ENCODE results near the gene DNAAF8. TPM values are rescaled to one million over a fixed set of nuclear protein-coding genes. Genes with fewer than 3 reads are reported as not detected.

The DNAAF8 gene
- total RNA-seq, 4 donors from 2014 or later = 0.21 to 0.42 (median 0.38) TPM; not detected in 1

GRCh38 chr16:4700380-4700996 is 33.8 kb upstream of the DNAAF8 start:
- Histone ChIP-seq H3K27me3 (no peaks in the 10 kb centered on the region), H3K4me3 (no peak overlapping the region), H3K36me3 (peaks cover 28 to 99% (median 40%) of the 10 kb centered on the region in 3 donors), H3K27ac (no peak overlapping the region), H3K4me1 (peaks cover 0 to 42% (median 0%) of the 10 kb centered on the region in 3 donors), H3K9me3 (no peaks in the 10 kb centered on the region)
- DNase-seq = no peak
- TF ChIP-seq POLR2A (IDR thresholded peaks at IDR 0.05) = no peak
- WGBS, 2 donors = 88 to 100% methylated on average over 2 to 11 of the region's 13 CpGs
- intact Hi-C loops (cut with DNase I) = no loop called here

DNA sequence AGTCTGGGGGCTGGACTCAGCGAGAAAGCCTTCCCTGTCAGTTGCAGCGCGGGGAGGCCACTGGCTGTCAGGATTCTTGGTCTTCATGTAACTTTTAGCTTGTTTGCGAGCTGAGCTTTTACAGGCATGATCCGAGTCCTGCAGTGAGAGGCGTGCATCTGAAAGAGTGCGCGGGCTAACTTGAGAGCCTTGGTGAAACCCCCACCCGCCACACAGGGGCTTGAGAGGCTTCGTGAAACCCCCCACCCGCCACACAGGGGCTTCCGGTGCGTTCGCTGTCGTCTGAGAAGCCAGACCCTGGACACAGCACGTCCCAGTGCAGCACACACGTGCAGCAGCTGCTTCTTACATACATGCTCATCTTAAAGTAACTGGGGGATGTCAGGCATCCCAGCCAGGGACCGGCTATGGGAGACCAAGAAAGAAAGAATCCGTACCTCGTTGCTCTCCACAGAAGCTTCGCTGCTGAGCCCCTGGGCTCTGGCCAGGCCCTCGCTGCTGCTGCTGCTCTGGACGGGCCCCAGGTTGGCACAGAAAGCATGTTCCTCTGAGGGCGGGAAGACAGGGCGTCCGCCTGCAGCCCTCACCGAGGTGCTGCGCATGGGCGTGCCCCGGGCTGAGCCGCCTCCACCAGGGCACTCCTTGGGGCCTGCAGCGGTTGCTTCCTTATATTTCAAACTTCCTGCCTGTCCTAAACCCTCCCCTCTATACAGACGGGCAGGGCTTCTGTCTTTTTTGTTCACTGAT is 33.2 kb upstream of the DNAAF8 start:
- Histone ChIP-seq H3K9me3 (no peaks in the 10 kb centered on the region), H3K4me1 (peaks cover 0 to 35% (median 0%) of the 10 kb centered on the region in 3 donors), H3K27ac (peak overlapping the region in 1 of 4 donors; percentile 50), H3K27me3 (no peaks in the 10 kb centered on the region), H3K4me3 (no peak overlapping the region), H3K36me3 (peaks cover 28 to 98% (median 43%) of the 10 kb centered on the region in 3 donors)
- 68 to 72% methylated on average over 20 to 25 of the region's 33 CpGs for WGBS, 2 donors
- no peak for DNase-seq
- TF ChIP-seq, protein P1, sequence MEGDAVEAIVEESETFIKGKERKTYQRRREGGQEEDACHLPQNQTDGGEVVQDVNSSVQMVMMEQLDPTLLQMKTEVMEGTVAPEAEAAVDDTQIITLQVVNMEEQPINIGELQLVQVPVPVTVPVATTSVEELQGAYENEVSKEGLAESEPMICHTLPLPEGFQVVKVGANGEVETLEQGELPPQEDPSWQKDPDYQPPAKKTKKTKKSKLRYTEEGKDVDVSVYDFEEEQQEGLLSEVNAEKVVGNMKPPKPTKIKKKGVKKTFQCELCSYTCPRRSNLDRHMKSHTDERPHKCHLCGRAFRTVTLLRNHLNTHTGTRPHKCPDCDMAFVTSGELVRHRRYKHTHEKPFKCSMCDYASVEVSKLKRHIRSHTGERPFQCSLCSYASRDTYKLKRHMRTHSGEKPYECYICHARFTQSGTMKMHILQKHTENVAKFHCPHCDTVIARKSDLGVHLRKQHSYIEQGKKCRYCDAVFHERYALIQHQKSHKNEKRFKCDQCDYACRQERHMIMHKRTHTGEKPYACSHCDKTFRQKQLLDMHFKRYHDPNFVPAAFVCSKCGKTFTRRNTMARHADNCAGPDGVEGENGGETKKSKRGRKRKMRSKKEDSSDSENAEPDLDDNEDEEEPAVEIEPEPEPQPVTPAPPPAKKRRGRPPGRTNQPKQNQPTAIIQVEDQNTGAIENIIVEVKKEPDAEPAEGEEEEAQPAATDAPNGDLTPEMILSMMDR (IDR thresholded peaks at IDR 0.05) = peak in 1 of 6 experiments; percentile 6
- no peak for TF ChIP-seq POLR2A (IDR thresholded peaks at IDR 0.05)
- intact Hi-C loops (cut with DNase I) = no loop called here

- 71 to 90% methylated on average over 2 to 6 of the region's 17 CpGs for WGBS, 2 donors
- H3K27ac ChIP-seq = peak overlapping the region in 1 of 4 donors; percentile 50
- DNase-seq = no peak
Observed at GRCh38 chr16:4701791-4702465, 32.4 kb upstream of the DNAAF8 start.

DNA sequence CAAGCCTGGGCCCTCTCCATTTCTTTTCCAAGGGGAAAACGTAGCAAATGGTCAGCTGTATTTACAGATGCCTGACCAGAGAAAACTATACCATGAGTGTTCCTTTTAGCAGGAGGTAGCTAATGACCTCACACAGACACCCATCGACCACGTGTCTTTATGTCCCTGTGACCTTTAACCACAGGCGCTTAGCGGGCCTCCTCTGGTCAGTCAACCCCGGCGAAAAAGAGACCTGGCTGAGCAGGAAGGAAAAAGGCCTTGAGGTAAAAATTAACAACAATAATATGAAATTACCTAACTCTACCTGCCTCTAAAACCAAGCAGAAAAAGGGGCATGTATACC is 31.9 kb upstream of the DNAAF8 start:
- no peak overlapping the region for H3K4me3 ChIP-seq
- intact Hi-C loops (cut with DNase I) = no loop called here
- peaks cover 0 to 26% (median 0%) of the 10 kb centered on the region in 3 donors for H3K4me1 ChIP-seq
- 86 to 90% methylated on average over 6 to 7 of the region's 7 CpGs for WGBS, 2 donors
- no peaks in the 10 kb centered on the region for H3K27me3 ChIP-seq
- DNase-seq = no peak
- peaks cover 18 to 98% (median 55%) of the 10 kb centered on the region in 3 donors for H3K36me3 ChIP-seq
- H3K27ac ChIP-seq = peak overlapping the region in 1 of 4 donors; percentile 50
- no peaks in the 10 kb centered on the region for H3K9me3 ChIP-seq
- TF ChIP-seq POLR2A (IDR thresholded peaks at IDR 0.05) = no peak
- TF ChIP-seq, protein P1 (IDR thresholded peaks at IDR 0.05) = no peak

More at GRCh38 chr16:4701791-4702465, 32.4 kb upstream of the DNAAF8 start:
- intact Hi-C loops (cut with DNase I) = no loop called here
- TF ChIP-seq, protein P1 (IDR thresholded peaks at IDR 0.05) = no peak
- TF ChIP-seq POLR2A (IDR thresholded peaks at IDR 0.05) = no peak
- Histone ChIP-seq H3K36me3 (peaks cover 23 to 98% (median 50%) of the 10 kb centered on the region in 3 donors), H3K9me3 (no peaks in the 10 kb centered on the region), H3K4me1 (peaks cover 0 to 27% (median 0%) of the 10 kb centered on the region in 3 donors), H3K4me3 (no peak overlapping the region), H3K27me3 (no peaks in the 10 kb centered on the region)

DNA sequence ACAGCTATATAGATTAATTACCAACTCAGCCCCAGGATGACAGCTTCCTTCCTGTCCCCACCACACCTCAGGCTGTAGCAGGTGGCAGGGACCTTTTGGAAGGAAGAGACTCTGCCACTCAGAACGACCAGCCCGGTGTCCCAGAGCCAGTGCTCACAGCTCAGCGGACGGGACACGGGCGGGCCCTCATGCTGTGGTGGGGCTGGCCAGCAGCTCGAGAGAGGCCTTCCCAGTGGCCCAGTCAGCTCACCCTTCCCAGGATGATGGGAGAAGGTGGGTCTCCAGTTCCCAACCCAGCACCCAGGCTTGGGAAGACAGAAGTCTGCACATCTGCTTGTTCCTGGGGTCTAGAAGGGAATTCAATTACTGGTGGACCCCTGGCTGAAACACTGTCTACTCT is 30.4 kb upstream of the DNAAF8 start:
- WGBS, 2 donors = no CpG with 5 or more reads among the region's 7 CpGs
- DNase-seq = no peak
- Histone ChIP-seq H3K36me3 (peaks cover 9 to 96% (median 49%) of the 10 kb centered on the region in 3 donors), H3K4me1 (peaks cover 0 to 26% (median 0%) of the 10 kb centered on the region in 3 donors), H3K27me3 (no peaks in the 10 kb centered on the region), H3K4me3 (no peak overlapping the region), H3K27ac (no peak overlapping the region), H3K9me3 (no peaks in the 10 kb centered on the region)
- no peak for TF ChIP-seq POLR2A (IDR thresholded peaks at IDR 0.05)
- TF ChIP-seq, protein P1 (IDR thresholded peaks at IDR 0.05) = no peak
- intact Hi-C loops (cut with DNase I) = no loop called here
